K562 (cell line): ENCODE results near the gene DYNC1H1. TPM values are rescaled to one million over a fixed set of nuclear protein-coding genes. Genes with fewer than 3 reads are reported as not detected.

Experiments used
- CBFA2T2 ChIP-seq: fragments of 450-650 bp; conservative IDR thresholded peaks from 2 replicates; pipeline ENCODE4 v1.6.1; 2017; ENCODE audit warnings: mild to moderate bottlenecking
- MED1 ChIP-seq: sonication (generic); formaldehyde crosslinking; IDR thresholded peaks from 2 replicates; pipeline ENCODE4 v1.8.1; 2023; ENCODE audit warnings: missing genetic modification reagents, borderline replicate concordance
- TEAD4 ChIP-seq, 2 experiments: sonication (generic) in 1 of 2; formaldehyde crosslinking in 1 of 2; IDR thresholded peaks; 2 replicates each; pipeline versions ENCODE4 v1.6.1 to v1.8.0; 2012 to 2022; ENCODE audit warnings: borderline replicate concordance in 1 of 2, inconsistent platforms in 1 of 2, low read length in 1 of 2, mild to moderate bottlenecking in 1 of 2, missing genetic modification reagents in 1 of 2
- ZNF384 ChIP-seq: IDR thresholded peaks from 2 replicates; pipeline ENCODE4 v1.6.1; 2012; ENCODE audit warnings: low read depth, low read length, improper control_type of control experiment
- ZNF551 ChIP-seq: fragments of 250-450 bp; sonication (Bioruptor Pico); IDR thresholded peaks from 2 replicates; pipeline ENCODE4 v1.5.0; 2021; ENCODE audit warnings: mild to moderate bottlenecking, moderate library complexity
- polyA plus RNA-seq, 8 experiments: library from polyadenylated mRNA; depleted of rRNA in 4 of 8; stranded (reverse) in 5 of 8; unstranded in 3 of 8; fragments of >200 nt; fragmentation: Nextera tagmentation in 2 of 8; fragmentation: Illumina TruSeq in 1 of 8; extraction: Ambion mirVana in 2 of 8; extraction: Trizol in 1 of 8; gene quantifications; 2 replicates each; pipeline versions ENCODE4 v1.2.1 to v1.2.3, GENCODE V29; 2011 to 2014; ENCODE audit warnings: inconsistent platforms in 1 of 8, missing spikeins in 1 of 8
- total RNA-seq, 7 experiments: library from RNA; depleted of rRNA in 6 of 7; stranded (reverse); fragments of >200 nt in 6 of 7; fragmentation: Illumina TruSeq in 2 of 7; extraction: Trizol in 2 of 7; gene quantifications; 2 replicates each; pipeline versions ENCODE4 v1.2.1 to v1.2.3, GENCODE V29; 2011 to 2021; ENCODE audit warnings: low replicate concordance in 1 of 7
- TF ChIP-seq, protein P1 (sequence below), 2 experiments: fragments of 200-800 bp in 1 of 2; sonication (Bioruptor generic) in 1 of 2; sonication (generic) in 1 of 2; formaldehyde crosslinking in 1 of 2; IDR thresholded peaks in 1 of 2; conservative IDR thresholded peaks in 1 of 2; 2 replicates each; pipeline versions ENCODE4 v1.5.0 to v1.6.1; 2016 to 2020; ENCODE audit warnings: missing compliant biosample characterization in 1 of 2, missing genetic modification characterization in 1 of 2, missing genetic modification reagents in 1 of 2
- TF ChIP-seq, protein P2 (sequence below), 3 experiments: fragments of 200-800 bp in 1 of 3; fragments of 250-450 bp in 1 of 3; fragments of 450-650 bp in 1 of 3; sonication (Bioruptor Pico) in 1 of 3; sonication (Bioruptor generic) in 1 of 3; formaldehyde crosslinking in 1 of 3; IDR thresholded peaks; 2 replicates each; pipeline versions ENCODE4 v1.6.1 to v1.8.0; 2016 to 2022; ENCODE audit warnings: mild to moderate bottlenecking in 2 of 3, missing genetic modification characterization in 2 of 3, missing compliant biosample characterization in 1 of 3, moderate library complexity in 1 of 3
- TF ChIP-seq, protein P3 (sequence below): IDR thresholded peaks from 2 replicates; pipeline ENCODE4 v1.6.1; 2011; ENCODE audit not compliant: insufficient read length; ENCODE audit errors: extremely low read depth
- TF ChIP-seq, protein P4 (sequence below): fragments of 450-650 bp; formaldehyde crosslinking; IDR thresholded peaks from 2 replicates; pipeline ENCODE4 v1.4.0; 2020; ENCODE audit warnings: mild to moderate bottlenecking
- TF ChIP-seq, protein P5 (sequence below): fragments of 450-650 bp; IDR thresholded peaks from 2 replicates; pipeline ENCODE4 v1.6.1; 2017; ENCODE audit warnings: antibody characterized with exemption, mild to moderate bottlenecking
- TF ChIP-seq, protein P6 (sequence below): fragments of 200-400 bp; formaldehyde crosslinking; IDR thresholded peaks from 2 replicates; pipeline ENCODE4 v1.6.1; 2017; ENCODE audit warnings: mild to moderate bottlenecking, low read depth, low read length, moderate library complexity

The DYNC1H1 gene
- total and polyA plus RNA-seq, 9 of the 15 experiments (the other 6 are each of a cell fraction or from before 2014, with no cell fraction given), result 31.9 to 335 (median 115) TPM

DNA sequence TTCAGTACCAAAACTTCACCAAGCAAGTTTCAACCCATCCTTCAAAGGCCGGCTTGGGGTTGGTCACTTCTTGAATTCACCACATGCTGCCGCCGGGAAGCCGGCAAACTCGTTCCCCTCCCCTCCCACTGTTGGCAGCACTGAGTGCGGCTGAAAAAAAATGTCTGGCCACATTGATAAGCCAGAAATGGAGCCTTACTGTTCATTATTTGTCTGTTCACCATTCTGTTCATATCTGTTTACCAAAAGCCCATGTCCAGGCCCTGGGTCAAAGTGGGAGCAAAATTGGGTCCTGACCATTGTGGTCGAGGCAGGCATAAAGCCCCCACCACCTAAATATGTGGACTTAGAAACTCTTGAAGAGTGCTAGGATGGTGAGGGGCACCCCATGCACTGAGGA lies 129.7 kb downstream of the DYNC1H1 start (continued):
- TF ChIP-seq, protein P1, sequence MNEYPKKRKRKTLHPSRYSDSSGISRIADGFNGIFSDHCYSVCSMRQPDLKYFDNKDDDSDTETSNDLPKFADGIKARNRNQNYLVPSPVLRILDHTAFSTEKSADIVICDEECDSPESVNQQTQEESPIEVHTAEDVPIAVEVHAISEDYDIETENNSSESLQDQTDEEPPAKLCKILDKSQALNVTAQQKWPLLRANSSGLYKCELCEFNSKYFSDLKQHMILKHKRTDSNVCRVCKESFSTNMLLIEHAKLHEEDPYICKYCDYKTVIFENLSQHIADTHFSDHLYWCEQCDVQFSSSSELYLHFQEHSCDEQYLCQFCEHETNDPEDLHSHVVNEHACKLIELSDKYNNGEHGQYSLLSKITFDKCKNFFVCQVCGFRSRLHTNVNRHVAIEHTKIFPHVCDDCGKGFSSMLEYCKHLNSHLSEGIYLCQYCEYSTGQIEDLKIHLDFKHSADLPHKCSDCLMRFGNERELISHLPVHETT (CRISPR knock-in tag; conservative IDR thresholded peaks at IDR 0.05 in 1 of 2, IDR thresholded peaks at IDR 0.05 in 1 of 2), result peak in 1 of 2 experiments; percentile 44; a peak in 1 of 4 replicates
- TF ChIP-seq, protein P2, sequence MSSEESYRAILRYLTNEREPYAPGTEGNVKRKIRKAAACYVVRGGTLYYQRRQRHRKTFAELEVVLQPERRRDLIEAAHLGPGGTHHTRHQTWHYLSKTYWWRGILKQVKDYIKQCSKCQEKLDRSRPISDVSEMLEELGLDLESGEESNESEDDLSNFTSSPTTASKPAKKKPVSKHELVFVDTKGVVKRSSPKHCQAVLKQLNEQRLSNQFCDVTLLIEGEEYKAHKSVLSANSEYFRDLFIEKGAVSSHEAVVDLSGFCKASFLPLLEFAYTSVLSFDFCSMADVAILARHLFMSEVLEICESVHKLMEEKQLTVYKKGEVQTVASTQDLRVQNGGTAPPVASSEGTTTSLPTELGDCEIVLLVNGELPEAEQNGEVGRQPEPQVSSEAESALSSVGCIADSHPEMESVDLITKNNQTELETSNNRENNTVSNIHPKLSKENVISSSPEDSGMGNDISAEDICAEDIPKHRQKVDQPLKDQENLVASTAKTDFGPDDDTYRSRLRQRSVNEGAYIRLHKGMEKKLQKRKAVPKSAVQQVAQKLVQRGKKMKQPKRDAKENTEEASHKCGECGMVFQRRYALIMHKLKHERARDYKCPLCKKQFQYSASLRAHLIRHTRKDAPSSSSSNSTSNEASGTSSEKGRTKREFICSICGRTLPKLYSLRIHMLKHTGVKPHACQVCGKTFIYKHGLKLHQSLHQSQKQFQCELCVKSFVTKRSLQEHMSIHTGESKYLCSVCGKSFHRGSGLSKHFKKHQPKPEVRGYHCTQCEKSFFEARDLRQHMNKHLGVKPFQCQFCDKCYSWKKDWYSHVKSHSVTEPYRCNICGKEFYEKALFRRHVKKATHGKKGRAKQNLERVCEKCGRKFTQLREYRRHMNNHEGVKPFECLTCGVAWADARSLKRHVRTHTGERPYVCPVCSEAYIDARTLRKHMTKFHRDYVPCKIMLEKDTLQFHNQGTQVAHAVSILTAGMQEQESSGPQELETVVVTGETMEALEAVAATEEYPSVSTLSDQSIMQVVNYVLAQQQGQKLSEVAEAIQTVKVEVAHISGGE (CRISPR knock-in tag; IDR thresholded peaks at IDR 0.05), result 0 out of 6 replicates have a peak, but pooled peaks of 1 of the 3 experiments have one; percentile 30
- TF ChIP-seq TEAD4 (IDR thresholded peaks at IDR 0.05; ENCODE audit: low read length), result peak; percentile 54; the same call in 1 of the 2 replicates
- no peak for TF ChIP-seq TEAD4 (CRISPR knock-in tag; IDR thresholded peaks at IDR 0.05; ENCODE audit: borderline replicate concordance)
- TF ChIP-seq, protein P3, sequence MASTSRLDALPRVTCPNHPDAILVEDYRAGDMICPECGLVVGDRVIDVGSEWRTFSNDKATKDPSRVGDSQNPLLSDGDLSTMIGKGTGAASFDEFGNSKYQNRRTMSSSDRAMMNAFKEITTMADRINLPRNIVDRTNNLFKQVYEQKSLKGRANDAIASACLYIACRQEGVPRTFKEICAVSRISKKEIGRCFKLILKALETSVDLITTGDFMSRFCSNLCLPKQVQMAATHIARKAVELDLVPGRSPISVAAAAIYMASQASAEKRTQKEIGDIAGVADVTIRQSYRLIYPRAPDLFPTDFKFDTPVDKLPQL, result no peak
- peak; percentile 45 for TF ChIP-seq CBFA2T2
- TF ChIP-seq, protein P4, sequence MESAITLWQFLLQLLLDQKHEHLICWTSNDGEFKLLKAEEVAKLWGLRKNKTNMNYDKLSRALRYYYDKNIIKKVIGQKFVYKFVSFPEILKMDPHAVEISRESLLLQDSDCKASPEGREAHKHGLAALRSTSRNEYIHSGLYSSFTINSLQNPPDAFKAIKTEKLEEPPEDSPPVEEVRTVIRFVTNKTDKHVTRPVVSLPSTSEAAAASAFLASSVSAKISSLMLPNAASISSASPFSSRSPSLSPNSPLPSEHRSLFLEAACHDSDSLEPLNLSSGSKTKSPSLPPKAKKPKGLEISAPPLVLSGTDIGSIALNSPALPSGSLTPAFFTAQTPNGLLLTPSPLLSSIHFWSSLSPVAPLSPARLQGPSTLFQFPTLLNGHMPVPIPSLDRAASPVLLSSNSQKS, result no peak
- TF ChIP-seq MED1 (CRISPR knock-in tag), result no peak
- peak; percentile 89 for TF ChIP-seq ZNF384
- TF ChIP-seq, protein P5, sequence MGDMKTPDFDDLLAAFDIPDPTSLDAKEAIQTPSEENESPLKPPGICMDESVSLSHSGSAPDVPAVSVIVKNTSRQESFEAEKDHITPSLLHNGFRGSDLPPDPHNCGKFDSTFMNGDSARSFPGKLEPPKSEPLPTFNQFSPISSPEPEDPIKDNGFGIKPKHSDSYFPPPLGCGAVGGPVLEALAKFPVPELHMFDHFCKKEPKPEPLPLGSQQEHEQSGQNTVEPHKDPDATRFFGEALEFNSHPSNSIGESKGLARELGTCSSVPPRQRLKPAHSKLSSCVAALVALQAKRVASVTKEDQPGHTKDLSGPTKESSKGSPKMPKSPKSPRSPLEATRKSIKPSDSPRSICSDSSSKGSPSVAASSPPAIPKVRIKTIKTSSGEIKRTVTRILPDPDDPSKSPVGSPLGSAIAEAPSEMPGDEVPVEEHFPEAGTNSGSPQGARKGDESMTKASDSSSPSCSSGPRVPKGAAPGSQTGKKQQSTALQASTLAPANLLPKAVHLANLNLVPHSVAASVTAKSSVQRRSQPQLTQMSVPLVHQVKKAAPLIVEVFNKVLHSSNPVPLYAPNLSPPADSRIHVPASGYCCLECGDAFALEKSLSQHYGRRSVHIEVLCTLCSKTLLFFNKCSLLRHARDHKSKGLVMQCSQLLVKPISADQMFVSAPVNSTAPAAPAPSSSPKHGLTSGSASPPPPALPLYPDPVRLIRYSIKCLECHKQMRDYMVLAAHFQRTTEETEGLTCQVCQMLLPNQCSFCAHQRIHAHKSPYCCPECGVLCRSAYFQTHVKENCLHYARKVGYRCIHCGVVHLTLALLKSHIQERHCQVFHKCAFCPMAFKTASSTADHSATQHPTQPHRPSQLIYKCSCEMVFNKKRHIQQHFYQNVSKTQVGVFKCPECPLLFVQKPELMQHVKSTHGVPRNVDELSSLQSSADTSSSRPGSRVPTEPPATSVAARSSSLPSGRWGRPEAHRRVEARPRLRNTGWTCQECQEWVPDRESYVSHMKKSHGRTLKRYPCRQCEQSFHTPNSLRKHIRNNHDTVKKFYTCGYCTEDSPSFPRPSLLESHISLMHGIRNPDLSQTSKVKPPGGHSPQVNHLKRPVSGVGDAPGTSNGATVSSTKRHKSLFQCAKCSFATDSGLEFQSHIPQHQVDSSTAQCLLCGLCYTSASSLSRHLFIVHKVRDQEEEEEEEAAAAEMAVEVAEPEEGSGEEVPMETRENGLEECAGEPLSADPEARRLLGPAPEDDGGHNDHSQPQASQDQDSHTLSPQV, result peak; percentile 67
- TF ChIP-seq, protein P6, sequence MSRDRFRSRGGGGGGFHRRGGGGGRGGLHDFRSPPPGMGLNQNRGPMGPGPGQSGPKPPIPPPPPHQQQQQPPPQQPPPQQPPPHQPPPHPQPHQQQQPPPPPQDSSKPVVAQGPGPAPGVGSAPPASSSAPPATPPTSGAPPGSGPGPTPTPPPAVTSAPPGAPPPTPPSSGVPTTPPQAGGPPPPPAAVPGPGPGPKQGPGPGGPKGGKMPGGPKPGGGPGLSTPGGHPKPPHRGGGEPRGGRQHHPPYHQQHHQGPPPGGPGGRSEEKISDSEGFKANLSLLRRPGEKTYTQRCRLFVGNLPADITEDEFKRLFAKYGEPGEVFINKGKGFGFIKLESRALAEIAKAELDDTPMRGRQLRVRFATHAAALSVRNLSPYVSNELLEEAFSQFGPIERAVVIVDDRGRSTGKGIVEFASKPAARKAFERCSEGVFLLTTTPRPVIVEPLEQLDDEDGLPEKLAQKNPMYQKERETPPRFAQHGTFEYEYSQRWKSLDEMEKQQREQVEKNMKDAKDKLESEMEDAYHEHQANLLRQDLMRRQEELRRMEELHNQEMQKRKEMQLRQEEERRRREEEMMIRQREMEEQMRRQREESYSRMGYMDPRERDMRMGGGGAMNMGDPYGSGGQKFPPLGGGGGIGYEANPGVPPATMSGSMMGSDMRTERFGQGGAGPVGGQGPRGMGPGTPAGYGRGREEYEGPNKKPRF, result no peak
- TF ChIP-seq ZNF551 (CRISPR knock-in tag), result no peak
